ENCODE data around the gene CACTIN. TPM values are rescaled to one million over a fixed set of nuclear protein-coding genes. Genes with fewer than 3 reads are reported as not detected.

Gene CACTIN
- total and polyA plus RNA-seq, 2 of the 8 experiments (the other 6 are each of a cell fraction or from before 2014, with no cell fraction given) = 25.8 to 29.9 TPM

DNA sequence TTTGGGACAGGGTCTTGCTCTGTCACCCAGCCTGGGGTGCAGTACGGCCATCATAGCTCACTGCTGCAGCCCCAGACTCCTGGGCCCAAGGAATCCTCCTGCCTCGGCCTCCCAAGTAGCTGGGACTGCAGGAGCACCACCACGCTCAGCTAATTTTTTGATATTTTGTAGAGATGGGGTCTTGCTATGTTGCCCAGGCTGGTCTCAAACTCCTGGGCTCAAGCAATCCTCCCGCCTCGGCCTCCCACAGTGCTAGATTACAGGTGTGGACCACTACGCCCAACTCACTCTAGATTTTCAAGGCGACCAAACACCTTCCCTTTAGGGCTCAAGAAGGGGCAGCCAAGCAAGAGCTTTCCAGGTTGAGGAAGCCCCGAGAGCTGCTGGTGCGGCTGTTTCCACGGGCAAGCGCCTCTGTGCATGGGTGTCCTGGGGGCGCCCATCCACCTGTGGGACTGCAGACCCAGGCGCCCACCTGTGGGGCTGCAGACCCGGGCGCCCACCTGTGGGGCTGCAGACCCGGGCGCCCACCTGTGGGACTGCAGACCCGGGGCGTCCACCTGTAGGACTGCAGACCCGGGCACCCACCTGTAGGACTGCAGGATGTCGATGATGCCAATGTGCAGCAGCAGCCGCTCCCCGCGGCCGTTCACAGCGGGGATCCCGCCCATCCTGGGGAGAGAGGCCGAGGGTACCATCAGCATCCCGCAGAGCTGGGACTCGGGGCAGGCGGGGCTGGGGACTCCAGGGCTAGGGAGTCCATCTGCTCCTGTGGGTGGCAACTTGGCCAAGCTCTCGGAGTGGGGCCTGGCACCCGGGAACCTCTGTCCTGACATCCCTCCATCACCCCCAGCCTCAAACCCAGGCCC, 21.7 kb upstream of the CACTIN start:
- Histone ChIP-seq H3K4me2 (ENCODE audit: insufficient read depth in 1 of 2, low read depth in 2 of 2, low read length in 2 of 2) (no peak overlapping the region), H3K36me3 (ENCODE audit: control insufficient read depth in 2 of 4, insufficient read depth in 4 of 4, low read length in 3 of 4) (peaks cover 2 to 16% (median 7%) of the 10 kb centered on the region in 4 experiments; a peak in 5 of 8 replicates), H3K27me3 (replicated peaks in 1 of 4; ENCODE audit: control insufficient read depth in 3 of 4, extremely low read depth in 1 of 4, insufficient read depth in 3 of 4, low read length in 3 of 4) (no peaks in the 10 kb centered on the region), H2BK20ac (ENCODE audit: low read length) (no peak overlapping the region), H3K9ac (replicated peaks in 1 of 4; ENCODE audit: extremely low read depth in 1 of 4, low read depth in 3 of 4, low read length in 3 of 4) (no peak overlapping the region), H3K4me1 (replicated peaks in 1 of 4; ENCODE audit: control insufficient read depth in 3 of 4, insufficient read depth in 4 of 4, low read length in 3 of 4) (no peaks in the 10 kb centered on the region), H3K23me2 (ENCODE audit: low read depth, low read length) (no peaks in the 10 kb centered on the region), H3K27ac (ENCODE audit: low read depth, low read length) (no peak overlapping the region), H4K5ac (ENCODE audit: insufficient read length, low read depth, low read length) (no peak overlapping the region), H3K18ac (ENCODE audit: extremely low read depth, low read length) (no peak overlapping the region), H2BK120ac (replicated peaks; ENCODE audit: low read depth, low read length) (no peak overlapping the region), H2BK15ac (ENCODE audit: low read length) (no peak overlapping the region), H2AFZ (ENCODE audit: low read length) (no peak overlapping the region), H4K20me1 (replicated peaks in 1 of 2; ENCODE audit: control insufficient read depth in 1 of 2, insufficient read depth in 2 of 2, low read length in 2 of 2) (peaks cover 3 to 8% of the 10 kb centered on the region in 2 experiments), H3K4me3 (ENCODE audit: extremely low read depth in 1 of 4, insufficient read depth in 2 of 4, low read depth in 3 of 4, low read length in 4 of 4) (no peak overlapping the region), H3K4ac (replicated peaks; ENCODE audit: insufficient read length, low read depth, low read length) (no peak overlapping the region), H2AK5ac (ENCODE audit: low read depth, low read length) (no peak overlapping the region), H3K79me2 (ENCODE audit: control insufficient read depth in 1 of 2, insufficient read depth in 2 of 2, low read length in 2 of 2) (no peaks in the 10 kb centered on the region), H3K9me3 (ENCODE audit: insufficient read depth in 2 of 2, low read depth in 1 of 2, low read length in 1 of 2) (no peaks in the 10 kb centered on the region), H3K14ac (ENCODE audit: insufficient read length) (no peak overlapping the region), H3K79me1 (ENCODE audit: low read depth, low read length) (no peaks in the 10 kb centered on the region), H4K91ac (replicated peaks; ENCODE audit: insufficient read length, low read length) (no peak overlapping the region), H2BK12ac (ENCODE audit: low read depth, low read length) (no peak overlapping the region), H3K56ac (replicated peaks; ENCODE audit: insufficient read length, low read depth, low read length) (no peak overlapping the region), H3K23ac (ENCODE audit: insufficient read length) (no peak overlapping the region), H4K8ac (ENCODE audit: extremely low read depth, insufficient read depth, low read length) (no peak overlapping the region), H2BK5ac (ENCODE audit: low read depth, low read length) (no peak overlapping the region)
- DNase-seq (ENCODE audit: low read depth in 1 of 2, low spot score in 2 of 2) = no peak
- no peak for FAIRE-seq
- WGBS, 2 experiments (ENCODE audit: extremely low coverage in 1 of 2, insufficient coverage in 1 of 2, insufficient read length in 1 of 2, insufficient replicate concordance in 2 of 2, low coverage in 1 of 2, low lambda C conversion rate in 2 of 2, missing lambda C conversion rate in 1 of 2) = 92% methylated on average over 25 of the region's 33 CpGs; no CpG with 5 or more reads in 1 of the 2 experiments
- ChIA-PET CTCF (ENCODE audit: partially characterized antibody) (interaction anchor here (0.6 to 1.6 kb wide), 5 partner anchors 8 to 1376 kb away, joined by 3 to 5 read pairs (median 3); partner anchors contain the start of gene GIPC3), POLR2A (ENCODE audit: partially characterized antibody) (interaction anchor here (0.7 to 1.0 kb wide), 3 partner anchors 12 to 114 kb away, joined by 3 to 4 read pairs (median 3); no protein-coding TSS in a partner anchor)
- no peak for TF ChIP-seq SIX5 (IDR thresholded peaks at IDR 0.05; ENCODE audit: low read depth, low read length)
- no peak for TF ChIP-seq SP1 (IDR thresholded peaks at IDR 0.05; ENCODE audit: low read depth, low read length)
- no peak for TF ChIP-seq POLR2A (IDR thresholded peaks at IDR 0.05; ENCODE audit: control extremely low read depth in 1 of 2, low read depth in 2 of 2, low read length in 2 of 2)
- TF ChIP-seq HDAC2 (IDR thresholded peaks at IDR 0.05; ENCODE audit: borderline replicate concordance in 1 of 2, low read depth in 2 of 2, low read length in 2 of 2) = no peak
- TF ChIP-seq TBP (IDR thresholded peaks at IDR 0.05; ENCODE audit: low read depth, low read length) = no peak
- no peak for TF ChIP-seq CREB1 (IDR thresholded peaks at IDR 0.05)
- TF ChIP-seq JUND (IDR thresholded peaks at IDR 0.05; ENCODE audit: low read length) = no peak
- no peak for TF ChIP-seq CBX8 (IDR thresholded peaks at IDR 0.05; ENCODE audit: borderline replicate concordance, low read depth, low read length)
- TF ChIP-seq SIN3A (conservative IDR thresholded peaks at IDR 0.05 in 1 of 2, IDR thresholded peaks at IDR 0.05 in 1 of 2; ENCODE audit: low read depth in 1 of 2, low read length in 2 of 2) = no peak
- no peak for TF ChIP-seq ZNF274 (IDR thresholded peaks at IDR 0.05; ENCODE audit: borderline replicate concordance, extremely low read depth, low read length)
- no peak for TF ChIP-seq FOSL1 (IDR thresholded peaks at IDR 0.05; ENCODE audit: insufficient read depth, low read depth, low read length)
- TF ChIP-seq, protein P1, sequence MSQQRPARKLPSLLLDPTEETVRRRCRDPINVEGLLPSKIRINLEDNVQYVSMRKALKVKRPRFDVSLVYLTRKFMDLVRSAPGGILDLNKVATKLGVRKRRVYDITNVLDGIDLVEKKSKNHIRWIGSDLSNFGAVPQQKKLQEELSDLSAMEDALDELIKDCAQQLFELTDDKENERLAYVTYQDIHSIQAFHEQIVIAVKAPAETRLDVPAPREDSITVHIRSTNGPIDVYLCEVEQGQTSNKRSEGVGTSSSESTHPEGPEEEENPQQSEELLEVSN (IDR thresholded peaks at IDR 0.05) = no peak
